Transverse colon (tissue), 4 donors: Measurements from ENCODE around the gene NACAD.

Source experiments
- CTCF ChIP-seq, 5 experiments: fragments of 200-600 bp in 3 of 5; fragments of 450-650 bp in 2 of 5; sonication (generic) in 3 of 5; IDR thresholded peaks; 1 replicate in 2 of 5; 2 replicates in 3 of 5; pipeline ENCODE4 v1.5.1; 2016 to 2017; ENCODE audit warnings: antibody characterized with exemption in 5 of 5, inconsistent platforms in 3 of 5, mild to moderate bottlenecking in 2 of 5, moderate library complexity in 1 of 5
- EP300 ChIP-seq: sonication (generic); formaldehyde crosslinking; IDR thresholded peaks from one replicate; pipeline ENCODE4 v1.6.1; 2017; ENCODE audit warnings: antibody characterized with exemption, low read depth
- POLR2A ChIP-seq: fragments of 450-650 bp; IDR thresholded peaks from one replicate; pipeline ENCODE4 v1.6.1; 2016; ENCODE audit warnings: antibody characterized with exemption, mild to moderate bottlenecking, moderate library complexity
- POLR2AphosphoS5 ChIP-seq, 3 donors: sonication (generic); formaldehyde crosslinking; IDR thresholded peaks; one replicate each; pipeline ENCODE4 v1.6.1; 2016; ENCODE audit warnings: antibody characterized with exemption in 3 of 3

GRCh38 chr7:45118292-45118691 lies 29.5 kb upstream of the NACAD start:
- TF ChIP-seq CTCF (IDR thresholded peaks at IDR 0.05) (no peak), POLR2AphosphoS5 (IDR thresholded peaks at IDR 0.05) (no peak), EP300 (no peak), POLR2A (no peak)
